ENCODE results near the gene HARBI1. TPM values are rescaled to one million over a fixed set of nuclear protein-coding genes. Genes with fewer than 3 reads are reported as not detected.

Gene HARBI1
- total RNA-seq, 1 experiment from 2014 or later = 6.3 TPM

DNA sequence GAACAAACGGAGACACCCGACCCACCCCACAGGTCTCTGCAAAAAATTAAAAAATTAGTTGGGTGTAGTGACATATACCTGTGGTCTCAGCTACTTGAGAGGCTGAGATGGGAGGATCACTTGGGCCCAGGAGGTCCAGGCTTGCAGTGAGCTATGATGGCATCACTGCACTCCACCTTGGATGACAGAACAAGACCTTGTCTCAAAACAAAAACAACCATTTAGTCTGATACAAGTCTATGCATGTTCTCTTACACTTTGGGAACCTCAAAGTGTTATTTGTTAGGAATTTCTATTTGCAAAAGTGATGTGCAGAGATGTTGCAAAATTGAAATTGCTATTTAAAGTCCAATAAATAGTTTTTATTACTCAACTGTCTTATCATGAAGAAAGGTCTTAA lies 14.6 kb upstream of the HARBI1 start:
- Mint-ChIP-seq H3K27me3 (ENCODE audit: low read depth) (no peaks in the 10 kb centered on the region), H3K4me1 (no peaks in the 10 kb centered on the region), H3K36me3 (ENCODE audit: insufficient read depth in 1 of 3, low read depth in 3 of 3) (peaks cover 2 to 25% (median 18%) of the 10 kb centered on the region in 3 experiments; a peak in 5 of 7 replicates), H3K4me3 (no peak overlapping the region), H3K27ac (no peak overlapping the region), H3K9me3 (no peaks in the 10 kb centered on the region)
- no peak overlapping the region for H3K4me2 ChIP-seq (ENCODE audit: insufficient read depth, insufficient read length, low read length)
- no peak overlapping the region for H4K91ac ChIP-seq (ENCODE audit: insufficient read length, low read depth, low read length)
- no peak overlapping the region for H3K27ac ChIP-seq (ENCODE audit: insufficient read length, low read depth, low read length)
- no peak overlapping the region for H2BK12ac ChIP-seq (ENCODE audit: insufficient read length, low read depth, low read length)
- H2BK20ac ChIP-seq (ENCODE audit: low read depth, low read length, poor library complexity, severe bottlenecking) = no peak overlapping the region
- no peak for TF ChIP-seq CTCF (conservative IDR thresholded peaks at IDR 0.05)
- no peak overlapping the region for H2BK5ac ChIP-seq (ENCODE audit: insufficient read length, low read length)
- H3T11ph ChIP-seq (ENCODE audit: low read length) = no peak overlapping the region
- H3K9me3 ChIP-seq (ENCODE audit: control insufficient read depth, low read depth, low read length) = no peaks in the 10 kb centered on the region
- H2AK5ac ChIP-seq (ENCODE audit: insufficient read length, low read length) = no peak overlapping the region
- H3K4me1 ChIP-seq (ENCODE audit: insufficient read depth, low read length) = no peaks in the 10 kb centered on the region
- DNase-seq = no peak
- H2BK15ac ChIP-seq (ENCODE audit: low read depth, low read length) = no peak overlapping the region
- H4K20me1 ChIP-seq (ENCODE audit: control insufficient read depth, insufficient read depth, insufficient read length) = no peaks in the 10 kb centered on the region
- H3K79me1 ChIP-seq (ENCODE audit: insufficient read depth, low read depth, low read length, poor library complexity, severe bottlenecking) = no peaks in the 10 kb centered on the region
- H3K79me2 ChIP-seq (ENCODE audit: insufficient read depth, low read length) = no peaks in the 10 kb centered on the region
- no peak overlapping the region for H3K14ac ChIP-seq (ENCODE audit: insufficient read depth, low read length)
- H2AFZ ChIP-seq (ENCODE audit: low read length) = no peak overlapping the region
- H4K5ac ChIP-seq (ENCODE audit: insufficient read length, low read depth, low read length) = no peak overlapping the region
- no peak overlapping the region for H3K4ac ChIP-seq (ENCODE audit: low read depth, low read length)
- H3K9ac ChIP-seq (ENCODE audit: extremely low read depth, insufficient read length, low read length) = no peak overlapping the region
- no peaks in the 10 kb centered on the region for H3K23me2 ChIP-seq (ENCODE audit: insufficient read length, low read depth, low read length, poor library complexity, severe bottlenecking)
- H3K27me3 ChIP-seq (ENCODE audit: insufficient read depth, low read length) = no peaks in the 10 kb centered on the region
- H3K56ac ChIP-seq (ENCODE audit: insufficient read length, low read depth, low read length) = no peak overlapping the region
- H3K18ac ChIP-seq (ENCODE audit: insufficient read length, low read depth, low read length) = no peak overlapping the region
- H3K23ac ChIP-seq (ENCODE audit: insufficient read length, low read depth, low read length) = no peak overlapping the region
- no CpG with 5 or more reads among the region's 2 CpGs for WGBS (ENCODE audit: extremely low coverage, insufficient read length, low lambda C conversion rate)
- H4K8ac ChIP-seq (replicated peaks; ENCODE audit: insufficient read length, low read depth, low read length) = no peak overlapping the region
- no peak overlapping the region for H2BK120ac ChIP-seq (ENCODE audit: low read depth, low read length, poor library complexity, severe bottlenecking)
